GM18505 (cell line): ENCODE results near the gene KCTD16.

ENCODE experiments used
- ATAC-seq: cut with Tn5 transposase; IDR thresholded peaks from one replicate; pipeline ENCODE4 v1.9.1; 2021; ENCODE audit not compliant: unreplicated experiment
- POLR2A ChIP-seq: IDR thresholded peaks from 4 replicates; pipeline ENCODE4 v1.6.1; 2011; ENCODE audit warnings: borderline replicate concordance; ENCODE audit not compliant: insufficient read depth, insufficient read length; ENCODE audit errors: extremely low read depth

KCTD16 gene

GRCh38 chr5:144142824-144143162, 27.9 kb upstream of the KCTD16 start:
- no peak for ATAC-seq
- no peak for TF ChIP-seq POLR2A

- no peak for ATAC-seq
- TF ChIP-seq POLR2A: no peak
These were observed 27.0 kb upstream of the KCTD16 start for GRCh38 chr5:144143625-144144024.

GRCh38 chr5:144144956-144145751, 25.5 kb upstream of the KCTD16 start:
- no peak for TF ChIP-seq POLR2A
- ATAC-seq: no peak

- no peak for TF ChIP-seq POLR2A
- ATAC-seq: no peak
These were observed 19.6 kb upstream of the KCTD16 start for GRCh38 chr5:144151026-144151425.

DNA sequence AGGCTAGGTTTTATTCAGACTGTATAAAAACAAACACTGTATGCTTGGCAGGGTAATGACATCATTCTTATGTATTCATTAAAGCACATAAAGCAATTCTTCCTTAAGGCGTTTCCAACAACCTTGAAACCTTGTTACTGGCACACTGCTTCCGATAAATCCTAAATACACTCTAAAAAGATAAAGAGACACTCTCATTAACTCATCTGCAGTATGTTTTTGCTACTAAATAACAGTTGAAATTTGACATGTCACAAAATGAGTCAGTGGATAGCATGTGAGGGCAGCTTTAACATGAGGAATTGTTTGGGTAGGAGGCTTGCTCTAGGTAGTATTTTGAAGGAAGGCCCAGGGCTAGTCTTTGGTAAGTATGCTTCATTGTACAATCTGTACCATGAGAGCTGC, 13.9 kb upstream of the KCTD16 start:
- no peak for TF ChIP-seq POLR2A
- no peak for ATAC-seq

GRCh38 chr5:144162686-144163085, 8.0 kb upstream of the KCTD16 start:
- TF ChIP-seq POLR2A: no peak
- ATAC-seq: no peak

DNA sequence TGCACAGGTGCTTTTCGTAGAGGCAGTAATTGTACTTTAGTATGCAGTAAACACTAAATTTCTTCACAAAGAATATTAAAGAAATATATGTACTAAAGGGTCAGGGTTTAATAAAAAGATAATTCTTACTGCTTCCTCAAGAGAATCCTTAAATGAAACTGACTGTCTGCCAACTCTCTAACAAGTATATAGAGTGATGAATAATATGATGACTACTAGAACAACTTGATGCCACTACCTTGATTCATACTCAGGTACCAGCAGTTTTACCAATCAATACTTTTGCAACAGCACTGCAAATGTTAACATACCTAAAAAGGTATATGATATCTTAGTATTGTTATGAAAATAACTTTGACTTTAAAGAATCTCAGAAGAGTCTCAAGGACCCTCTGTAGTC, 4.0 kb upstream of the KCTD16 start:
- ATAC-seq: no peak
- TF ChIP-seq POLR2A: no peak

DNA sequence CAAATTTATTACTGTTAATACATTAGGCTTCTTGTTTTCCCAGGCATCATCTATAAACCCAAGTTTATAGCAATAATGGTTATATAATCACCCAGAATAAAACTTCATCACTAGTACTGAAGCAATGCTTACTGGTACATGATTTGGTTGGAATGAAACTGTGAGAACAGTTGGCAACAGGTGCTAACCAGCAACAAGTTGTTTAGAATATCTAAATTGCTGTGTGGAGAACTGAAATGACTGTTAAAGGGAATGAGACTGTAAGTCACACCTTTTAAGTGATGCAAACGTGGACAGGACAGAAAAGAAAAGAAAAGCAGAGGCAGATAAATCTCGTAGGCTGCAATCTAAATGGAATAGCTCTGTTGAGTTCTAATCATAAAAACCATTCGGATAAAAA, 2.7 kb upstream of the KCTD16 start:
- ATAC-seq: no peak

DNA sequence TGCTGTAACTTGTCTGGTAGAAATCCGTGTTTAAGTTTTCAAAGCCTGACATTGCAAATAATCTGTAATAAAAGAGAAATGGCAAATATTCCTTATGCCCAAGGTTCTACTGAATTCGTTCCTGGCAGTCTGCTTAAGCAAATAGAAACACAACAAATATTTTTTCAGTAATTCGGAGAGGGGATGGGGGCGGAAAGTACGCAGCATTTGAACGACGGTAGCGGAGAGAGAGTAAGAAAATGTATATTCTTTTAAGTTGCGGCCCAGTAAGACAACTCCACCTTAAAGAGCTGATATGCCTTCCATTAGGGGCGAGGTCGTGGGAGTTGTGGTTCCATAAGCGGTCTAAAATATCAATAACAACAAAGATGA, 783 bp upstream of the KCTD16 start:
- TF ChIP-seq POLR2A: no peak
- no peak for ATAC-seq

More for the DNA sequence above, 2.7 kb upstream of the KCTD16 start:
- no peak for TF ChIP-seq POLR2A

DNA sequence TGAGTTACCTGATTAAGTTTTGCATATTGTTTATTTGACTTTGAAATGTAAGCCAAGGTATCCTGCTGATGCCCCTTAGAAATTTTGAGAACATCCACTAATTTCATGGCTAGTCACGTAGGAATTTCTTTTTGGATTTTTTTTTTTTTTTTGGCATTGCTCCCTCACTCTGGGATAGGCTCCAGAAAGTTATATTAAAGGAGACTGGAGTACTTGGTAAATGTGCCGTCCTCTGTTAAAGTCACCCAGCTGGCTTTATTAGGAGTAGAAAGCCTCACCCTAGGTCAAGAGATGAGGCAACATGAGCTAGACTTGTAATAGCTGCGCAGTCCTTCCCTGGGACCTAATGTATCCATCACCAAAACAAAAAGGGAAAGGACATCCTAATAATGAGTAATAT, 3.1 kb downstream of the KCTD16 start:
- TF ChIP-seq POLR2A: no peak
- ATAC-seq: no peak

GRCh38 chr5:144177548-144177947, 6.9 kb downstream of the KCTD16 start:
- ATAC-seq: no peak
- no peak for TF ChIP-seq POLR2A

- TF ChIP-seq POLR2A: no peak
- no peak for ATAC-seq
These were observed 8.6 kb downstream of the KCTD16 start for GRCh38 chr5:144179226-144179625.

- ATAC-seq: no peak
These were observed 12.7 kb downstream of the KCTD16 start for GRCh38 chr5:144183254-144183889.

DNA sequence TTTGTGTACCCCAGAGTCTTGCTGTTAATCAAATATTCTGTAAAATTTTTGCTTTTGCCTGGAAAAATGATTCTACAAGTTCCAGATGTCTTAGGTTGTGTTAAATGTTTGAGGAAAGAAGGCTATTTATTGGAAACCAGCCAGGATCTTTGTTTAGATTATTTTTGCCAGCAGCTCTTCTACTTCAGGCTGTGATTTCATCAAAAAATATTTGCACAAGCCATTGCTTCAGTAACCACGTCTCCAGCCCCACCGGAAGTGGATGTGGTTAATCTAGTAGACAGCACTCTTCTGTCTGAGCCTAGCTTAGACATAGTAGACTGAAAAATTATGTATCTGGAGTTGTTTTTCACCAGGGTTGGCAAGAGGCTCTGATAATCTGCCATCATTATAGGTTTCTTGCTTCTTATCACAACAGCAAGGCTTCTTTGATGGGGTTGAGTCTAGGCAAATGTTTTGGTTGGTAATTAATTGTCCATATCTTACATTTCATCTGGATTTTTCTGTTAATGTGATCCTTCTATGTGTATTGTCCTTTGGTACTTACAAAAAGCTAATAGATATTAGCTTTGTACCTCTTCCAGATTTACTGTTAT, 17.1 kb downstream of the KCTD16 start:
- no peak for TF ChIP-seq POLR2A
- ATAC-seq: peak; percentile 74

More at GRCh38 chr5:144183254-144183889, 12.7 kb downstream of the KCTD16 start:
- TF ChIP-seq POLR2A: no peak
